Activated CD4-positive, alpha-beta T cell treated with anti-CD3 and anti-CD28 coated beads for 1 hour (primary cell): Measurements from ENCODE around the gene ETS1.

Experiments
- DNase-seq: peaks from one replicate; pipeline ENCODE4 v3.0.0-alpha.2; 2020

Gene ETS1

DNA sequence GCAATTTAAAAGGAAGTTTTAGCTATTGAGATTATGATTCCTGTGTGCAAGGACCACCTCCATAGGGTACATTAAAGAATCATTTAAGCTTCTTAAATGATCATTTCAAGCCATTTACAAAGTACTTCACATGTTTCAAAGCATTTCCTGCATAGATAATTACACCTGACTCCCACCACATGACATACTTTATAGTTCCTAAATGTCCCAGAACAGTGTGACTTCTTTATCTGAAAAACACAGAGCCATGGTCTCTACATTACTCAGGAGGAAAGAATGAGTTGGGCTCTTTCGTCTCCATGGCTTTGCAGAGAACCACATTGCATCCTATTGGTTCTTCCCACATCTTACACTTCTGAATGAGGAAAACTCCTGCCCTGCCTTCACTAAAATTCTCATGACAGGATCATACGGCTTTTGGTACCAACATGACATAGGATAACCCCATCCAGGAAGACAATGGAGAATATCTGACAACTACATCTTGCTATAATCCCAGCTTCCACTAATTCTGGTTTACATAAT, 88.6 kb downstream of the ETS1 start:
- no peak for DNase-seq

GRCh38 chr11:128497776-128498095, 89.6 kb downstream of the ETS1 start:
- no peak for DNase-seq

DNA sequence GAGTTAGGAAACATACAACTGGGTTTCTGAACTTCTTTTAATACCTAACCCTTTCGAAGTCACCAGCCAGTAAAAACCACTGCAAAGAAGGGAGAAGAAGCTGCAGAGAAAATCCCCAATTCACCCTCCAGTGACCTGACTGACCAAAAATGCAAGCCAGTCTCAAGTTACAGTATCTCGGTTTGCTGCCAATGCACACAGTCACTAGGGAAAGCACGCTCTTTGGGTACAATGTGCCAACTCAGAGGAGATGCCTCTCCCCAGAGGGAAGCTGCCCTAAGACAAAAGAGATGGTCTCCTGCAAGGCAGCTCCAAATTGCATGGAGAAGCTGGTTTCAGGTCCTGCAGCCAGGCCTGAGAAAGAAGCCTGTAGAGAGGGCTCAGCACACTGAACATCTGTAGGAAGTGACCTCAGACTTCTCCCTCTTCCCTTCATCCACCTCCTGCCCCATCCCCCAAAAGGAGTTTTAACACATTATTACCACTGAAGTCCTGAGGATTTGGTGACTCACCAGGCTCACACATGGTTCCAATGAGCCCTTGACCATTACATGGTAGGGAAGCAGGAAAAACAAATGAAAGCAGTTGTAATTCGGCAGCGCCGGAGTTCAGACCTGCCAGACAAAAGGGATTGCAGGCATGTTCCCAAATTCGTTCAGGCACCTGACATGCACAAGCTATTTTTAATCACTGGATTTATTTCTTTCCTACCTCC, 90.1 kb downstream of the ETS1 start:
- no peak for DNase-seq

DNA sequence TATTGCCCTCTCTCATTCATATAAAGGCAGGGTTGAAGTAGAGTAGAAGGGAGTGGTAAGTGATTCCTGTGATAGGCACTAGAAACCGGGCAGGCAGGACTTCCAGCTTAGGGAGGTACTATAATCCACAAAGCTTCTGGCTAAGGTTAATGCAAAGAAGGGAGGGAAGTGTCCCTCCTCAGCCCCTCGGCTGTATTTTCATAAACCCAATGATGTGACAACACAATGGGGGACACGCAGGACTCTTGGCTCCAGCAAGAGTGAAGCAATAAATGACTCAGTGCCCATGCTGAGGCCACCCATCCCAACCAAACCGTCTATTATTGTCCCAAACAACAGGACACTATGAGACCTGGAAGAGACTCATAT, 90.7 kb downstream of the ETS1 start:
- DNase-seq, result no peak

GRCh38 chr11:128496249-128496648, 91.1 kb downstream of the ETS1 start:
- DNase-seq, result no peak

DNA sequence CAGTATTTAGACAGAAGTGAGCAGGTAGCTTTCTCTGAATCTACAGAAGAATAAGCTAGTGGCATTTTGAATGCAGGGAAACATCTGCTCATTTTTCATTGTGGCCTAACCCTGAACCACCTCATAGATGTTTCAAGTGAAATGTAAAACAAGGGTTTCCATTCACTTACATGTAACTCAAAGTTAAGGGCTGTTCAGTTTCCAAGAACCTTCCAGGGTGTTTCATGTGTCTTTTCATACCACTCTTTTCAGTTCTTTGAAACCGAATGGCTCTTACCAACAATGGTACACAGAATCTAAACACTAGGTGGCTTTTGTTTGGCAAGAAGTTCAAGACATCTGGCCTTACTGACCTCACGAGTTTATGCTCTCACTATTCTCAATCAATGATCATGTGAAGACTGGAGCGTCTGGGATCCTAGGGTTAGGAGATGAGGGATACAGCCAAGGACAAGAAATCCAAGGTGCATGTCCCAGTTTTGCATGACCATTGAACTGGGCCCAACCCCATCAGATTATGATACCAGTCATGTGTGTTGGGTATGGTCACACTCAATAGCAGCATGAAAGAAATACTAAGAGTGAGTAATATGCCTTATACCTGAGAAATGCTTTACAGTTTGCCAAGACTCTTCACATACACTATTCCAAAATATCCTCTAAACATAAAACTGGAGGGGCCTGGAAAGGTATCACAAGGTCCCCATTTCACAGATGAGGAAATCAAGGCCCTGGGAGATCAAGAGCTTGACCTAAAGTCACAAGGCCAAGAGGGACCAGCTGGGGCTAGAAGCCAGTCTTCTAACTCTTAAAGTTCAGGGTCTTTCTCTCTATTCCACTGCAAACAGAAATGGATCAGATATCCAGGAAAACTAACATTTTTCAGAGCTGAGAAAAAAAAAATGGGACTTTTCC, 92.7 kb downstream of the ETS1 start:
- DNase-seq, result no peak

- no peak for DNase-seq
Observed at GRCh38 chr11:128493570-128493965, 93.8 kb downstream of the ETS1 start.

DNA sequence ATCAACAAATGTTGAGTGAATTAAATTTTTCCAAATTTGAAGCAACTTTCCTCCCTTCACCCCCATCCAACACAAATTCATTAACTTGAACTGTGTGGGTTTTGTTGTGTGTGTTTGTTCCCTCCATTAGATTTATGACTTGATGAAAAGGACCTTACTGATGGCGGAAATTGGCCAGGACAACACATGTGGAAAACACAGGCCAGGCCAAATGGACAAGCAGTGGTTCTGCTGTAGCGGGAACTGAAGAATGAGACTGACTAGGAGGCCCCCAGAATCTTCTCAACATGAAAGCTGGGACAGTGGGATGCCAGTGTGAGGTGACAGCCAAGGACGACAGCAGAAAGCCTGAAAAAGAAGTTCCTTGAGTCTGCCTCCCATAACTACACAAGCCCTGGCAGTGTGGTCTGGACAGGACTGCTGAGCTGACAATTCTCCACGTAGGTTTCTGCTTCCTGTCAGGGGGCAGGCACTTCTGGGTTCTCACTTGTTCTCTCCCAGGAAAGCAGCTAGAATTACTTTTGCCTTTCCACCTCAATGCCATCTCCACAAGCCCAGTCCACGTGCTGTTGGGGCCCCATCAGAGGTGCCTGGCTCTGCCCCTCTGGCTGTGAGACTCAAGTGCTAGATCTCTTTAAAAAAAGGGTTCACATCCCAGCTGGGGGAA, 94.3 kb downstream of the ETS1 start:
- DNase-seq, result no peak

DNA sequence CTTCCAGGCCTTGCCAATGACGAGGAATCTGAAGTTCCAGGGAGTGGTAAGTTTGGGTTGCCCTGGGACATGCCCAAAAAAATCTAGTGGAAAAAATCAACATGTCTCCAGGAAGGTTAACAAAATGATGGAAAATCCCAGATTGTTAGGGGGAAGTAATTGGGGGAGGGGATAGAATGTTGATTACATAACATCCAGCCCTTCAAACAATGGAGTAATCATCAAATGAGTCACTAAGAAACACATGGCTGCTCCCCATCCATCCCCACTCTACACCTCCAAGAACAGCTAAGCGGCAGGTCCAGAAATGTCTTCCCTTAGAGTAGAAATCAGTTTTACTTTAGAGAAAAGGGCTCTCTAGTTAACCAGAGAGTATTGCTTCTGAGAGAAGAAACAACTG, 94.9 kb downstream of the ETS1 start:
- DNase-seq, result no peak

GRCh38 chr11:128491195-128491936, 96.0 kb downstream of the ETS1 start:
- DNase-seq, result no peak

- no peak for DNase-seq
Observed at GRCh38 chr11:128490092-128490491, 97.3 kb downstream of the ETS1 start.

- DNase-seq, result no peak
Observed at GRCh38 chr11:128488471-128488870, 98.9 kb downstream of the ETS1 start.

- DNase-seq, result no peak
Observed at GRCh38 chr11:128487978-128488377, 99.4 kb downstream of the ETS1 start.

DNA sequence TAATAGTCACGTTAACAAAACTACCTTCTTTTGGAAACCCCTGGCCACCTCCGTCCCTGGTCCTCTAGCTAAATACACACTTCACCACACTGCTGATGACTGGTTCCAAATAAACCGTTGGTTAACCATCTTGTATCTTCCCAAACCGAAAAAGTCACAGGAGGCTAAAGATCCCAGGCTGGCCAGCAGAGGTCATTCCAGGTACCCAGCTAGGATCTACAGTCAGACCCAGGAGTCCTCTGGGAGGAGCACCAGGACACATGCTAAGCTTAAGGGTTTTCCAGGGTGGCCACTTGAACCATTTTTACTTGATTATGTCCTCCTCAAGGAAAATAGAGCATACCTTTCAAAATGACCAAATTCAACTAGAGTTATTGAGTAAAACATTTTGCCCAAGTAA, 103.2 kb downstream of the ETS1 start:
- no peak for DNase-seq

GRCh38 chr11:128483211-128483788, 104.1 kb downstream of the ETS1 start:
- no peak for DNase-seq

DNA sequence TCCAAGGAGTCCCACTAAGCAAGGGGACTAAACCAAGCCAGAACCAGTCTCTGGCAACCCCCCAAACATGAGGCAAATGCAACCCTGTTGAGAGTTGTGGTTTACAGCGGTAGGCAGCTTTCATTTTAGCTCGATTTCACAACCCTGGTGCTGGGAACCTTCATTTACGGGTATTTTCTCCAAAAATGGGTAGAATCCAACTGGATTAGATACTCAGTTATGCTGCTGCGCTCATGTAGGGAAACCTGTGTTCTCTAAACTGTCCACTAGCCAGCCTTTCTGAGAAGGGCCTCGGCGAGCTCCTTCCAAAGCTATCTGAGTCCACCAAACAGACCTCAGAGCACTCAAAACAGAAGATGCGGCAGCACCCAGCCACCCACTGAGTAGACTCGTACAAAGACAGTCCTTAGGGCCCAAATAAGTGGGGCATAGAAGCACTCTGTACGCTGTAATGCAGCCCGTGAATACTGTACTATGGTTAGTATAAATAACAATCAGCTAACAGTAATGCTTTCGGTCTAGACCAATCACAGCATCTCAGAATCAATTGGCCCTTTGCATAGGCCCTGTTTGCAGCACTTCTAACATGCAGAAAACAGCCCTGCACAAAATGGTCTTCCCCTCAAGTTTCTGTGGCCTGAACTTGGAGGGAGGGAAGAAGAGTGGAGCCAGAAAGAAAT, 104.7 kb downstream of the ETS1 start:
- DNase-seq, result no peak

GRCh38 chr11:128482092-128482491, 105.3 kb downstream of the ETS1 start:
- DNase-seq, result no peak

- DNase-seq, result no peak
Observed at GRCh38 chr11:128481135-128481534, 106.2 kb downstream of the ETS1 start.

DNA sequence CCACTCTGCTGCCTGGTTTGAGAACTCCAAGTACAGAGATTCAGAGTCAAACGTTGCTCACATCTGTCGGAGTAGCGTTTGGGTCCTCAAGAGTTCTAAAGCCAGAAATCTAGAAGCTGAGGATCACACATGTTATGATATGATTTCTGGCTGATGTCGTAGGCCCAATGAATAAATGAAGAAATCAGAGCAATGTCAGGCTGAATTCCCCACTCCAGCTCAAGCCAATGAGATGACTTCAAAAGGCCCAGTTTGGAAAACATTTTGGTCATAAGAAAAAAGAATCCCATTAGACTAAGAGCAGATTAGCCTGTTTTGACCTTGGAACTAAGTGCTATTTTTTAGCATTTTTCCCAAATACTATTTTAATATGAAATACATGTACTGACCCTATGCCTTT, 106.7 kb downstream of the ETS1 start:
- no peak for DNase-seq

DNA sequence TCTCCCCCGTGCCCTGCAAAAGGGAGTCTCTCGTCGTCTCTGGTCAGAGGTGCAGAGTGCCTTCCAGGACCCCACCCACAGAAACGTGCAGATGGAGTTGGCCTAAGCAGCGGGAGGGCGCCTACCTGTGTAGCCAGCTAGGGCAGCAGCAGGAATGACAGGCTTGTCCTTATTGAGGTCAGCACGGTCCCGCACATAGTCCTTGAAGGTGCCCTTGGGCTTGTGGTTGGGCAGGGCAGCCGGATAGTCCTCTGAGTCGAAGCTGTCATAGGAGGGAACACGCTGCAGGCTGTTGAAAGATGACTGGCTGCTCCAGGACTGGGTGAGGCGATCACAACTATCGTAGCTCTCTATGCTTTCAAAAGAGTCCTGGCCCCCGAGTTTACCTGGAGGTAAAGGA, 107.3 kb downstream of the ETS1 start:
- DNase-seq, result no peak

GRCh38 chr11:128479144-128479543, 108.2 kb downstream of the ETS1 start:
- no peak for DNase-seq

DNA sequence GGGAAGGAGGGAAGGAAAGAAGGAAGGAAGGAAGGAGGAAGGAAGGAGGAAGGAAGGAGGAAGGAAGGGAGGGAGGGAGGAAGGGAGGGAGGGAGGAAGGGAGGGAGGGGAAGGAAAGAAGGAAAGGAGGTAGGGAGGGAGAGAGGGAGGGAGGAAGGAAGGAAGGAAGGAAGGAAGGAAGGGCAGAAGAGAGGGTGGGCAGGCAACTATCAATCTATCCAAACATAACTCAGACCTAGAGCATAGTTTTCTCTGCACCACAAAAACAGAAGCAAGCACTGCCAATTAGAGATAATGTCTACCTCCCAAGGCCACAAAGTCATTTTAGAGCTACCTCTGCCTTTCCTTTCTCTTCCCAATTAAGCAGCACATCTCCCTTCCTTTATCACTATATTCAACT, 109.1 kb downstream of the ETS1 start:
- DNase-seq, result no peak
